ENCODE results near the gene CYP27A1.

CYP27A1 gene

GRCh38 chr2:218773881-218774280 lies 8.1 kb upstream of the CYP27A1 start:
- no peak for DNase-seq (ENCODE audit: low spot score)

- DNase-seq (ENCODE audit: low spot score), result no peak
Measured at GRCh38 chr2:218776488-218776887, 5.5 kb upstream of the CYP27A1 start.

GRCh38 chr2:218777276-218777990 lies 4.5 kb upstream of the CYP27A1 start:
- no peak for DNase-seq (ENCODE audit: low spot score)

GRCh38 chr2:218780046-218780445 lies 1.9 kb upstream of the CYP27A1 start:
- DNase-seq (ENCODE audit: low spot score), result no peak

- DNase-seq (ENCODE audit: low spot score), result no peak
Measured at GRCh38 chr2:218780851-218781690, 876 bp upstream of the CYP27A1 start.

- DNase-seq (ENCODE audit: low spot score), result no peak
Measured at GRCh38 chr2:218782528-218782844, 539 bp downstream of the CYP27A1 start.

GRCh38 chr2:218783688-218784087 lies 1.7 kb downstream of the CYP27A1 start:
- DNase-seq (ENCODE audit: low spot score), result no peak

- DNase-seq (ENCODE audit: low spot score), result no peak
Measured at GRCh38 chr2:218785103-218785502, 3.2 kb downstream of the CYP27A1 start.

- DNase-seq (ENCODE audit: low spot score), result no peak
Measured at GRCh38 chr2:218786133-218786532, 4.2 kb downstream of the CYP27A1 start.

- no peak for DNase-seq (ENCODE audit: low spot score)
Measured at GRCh38 chr2:218788529-218789255, 6.7 kb downstream of the CYP27A1 start.

GRCh38 chr2:218792433-218792832 lies 10.5 kb downstream of the CYP27A1 start:
- no peak for DNase-seq (ENCODE audit: low spot score)

GRCh38 chr2:218796691-218797090 lies 14.7 kb downstream of the CYP27A1 start:
- no peak for DNase-seq (ENCODE audit: low spot score)

GRCh38 chr2:218798767-218799504 lies 17.0 kb downstream of the CYP27A1 start:
- DNase-seq (ENCODE audit: low spot score), result no peak

- no peak for DNase-seq (ENCODE audit: low spot score)
Measured at GRCh38 chr2:218799990-218800389, 18.0 kb downstream of the CYP27A1 start.

- DNase-seq (ENCODE audit: low spot score), result no peak
Measured at GRCh38 chr2:218802386-218802994, 20.5 kb downstream of the CYP27A1 start.

- DNase-seq (ENCODE audit: low spot score), result no peak
Measured at GRCh38 chr2:218804817-218805216, 22.9 kb downstream of the CYP27A1 start.

- no peak for DNase-seq (ENCODE audit: low spot score)
Measured at GRCh38 chr2:218805627-218806026, 23.7 kb downstream of the CYP27A1 start.

GRCh38 chr2:218806346-218806978 lies 24.5 kb downstream of the CYP27A1 start:
- no peak for DNase-seq (ENCODE audit: low spot score)

GRCh38 chr2:218807626-218808025 lies 25.7 kb downstream of the CYP27A1 start:
- no peak for DNase-seq (ENCODE audit: low spot score)

- DNase-seq (ENCODE audit: low spot score), result no peak
Measured at GRCh38 chr2:218809515-218809914, 27.6 kb downstream of the CYP27A1 start.

- DNase-seq (ENCODE audit: low spot score), result no peak
Measured at GRCh38 chr2:218810256-218810655, 28.3 kb downstream of the CYP27A1 start.

Measured in cerebellar cortex (tissue), 1 donor.